Fibroblast of skin of abdomen (primary cell): Measurements from ENCODE around the gene SH2B3.

ENCODE experiments used
- DNase-seq: peaks from one replicate; pipeline ENCODE4 v3.0.0-alpha.2; 2013

The SH2B3 gene

GRCh38 chr12:111462210-111462769, 56.6 kb downstream of the SH2B3 start:
- peak; percentile 88 for DNase-seq

DNA sequence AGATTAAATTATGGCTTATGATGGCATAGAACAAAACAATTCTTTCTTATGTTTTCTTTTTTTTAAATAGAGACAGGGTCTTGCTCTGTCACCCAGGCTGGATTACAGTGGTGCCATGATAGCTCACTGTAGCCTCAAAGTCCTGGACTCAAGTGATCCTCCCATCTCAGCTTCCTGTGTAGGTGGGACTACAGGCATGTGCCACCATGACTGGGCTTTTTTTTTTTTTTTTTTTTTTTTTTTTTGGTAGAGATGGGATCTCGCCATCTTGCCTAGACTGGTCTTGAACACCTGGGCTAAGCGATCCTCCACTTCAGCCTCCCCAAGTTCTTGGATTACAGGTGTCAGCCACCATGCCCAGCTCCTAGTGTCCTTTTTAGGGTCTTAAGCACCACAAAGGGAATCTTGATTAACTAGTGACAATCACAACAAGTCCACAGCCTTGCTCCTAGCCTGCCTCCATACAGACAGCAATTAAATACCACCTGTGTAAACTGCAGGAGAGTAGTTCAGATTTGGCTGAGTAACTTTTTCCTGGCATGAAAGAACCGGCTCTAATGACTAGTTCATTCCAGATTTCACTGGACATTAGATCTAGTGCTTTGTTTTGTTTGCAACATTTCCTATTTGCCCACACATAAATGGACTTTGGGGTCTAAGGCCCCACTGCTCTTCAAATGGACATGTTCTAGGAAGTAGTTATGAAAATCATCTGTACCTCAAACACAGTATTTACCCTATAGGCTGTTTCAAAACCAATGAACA, 61.6 kb downstream of the SH2B3 start:
- no peak for DNase-seq

- DNase-seq = no peak
These were observed 62.1 kb downstream of the SH2B3 start for GRCh38 chr12:111467857-111468241.

GRCh38 chr12:111469401-111469800, 63.7 kb downstream of the SH2B3 start:
- DNase-seq = no peak

DNA sequence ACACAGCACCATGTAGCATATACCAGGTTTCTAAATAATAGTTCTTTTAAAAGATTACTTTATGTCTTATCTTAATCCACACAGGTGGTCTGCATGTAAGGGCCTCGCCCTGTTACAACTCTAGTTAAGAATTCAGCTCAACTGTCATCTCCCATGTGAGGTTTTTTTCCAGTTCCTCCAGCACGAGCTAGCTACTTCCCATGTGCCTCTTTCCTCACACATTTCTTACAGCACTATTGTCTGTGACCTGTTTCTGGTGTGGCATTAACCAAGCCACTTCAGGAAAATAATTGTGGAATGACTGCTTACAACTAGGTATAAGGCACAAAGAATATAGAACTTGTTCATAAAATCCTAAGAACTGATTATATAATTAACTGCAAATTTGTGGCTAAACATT, 65.5 kb downstream of the SH2B3 start:
- DNase-seq = no peak

DNA sequence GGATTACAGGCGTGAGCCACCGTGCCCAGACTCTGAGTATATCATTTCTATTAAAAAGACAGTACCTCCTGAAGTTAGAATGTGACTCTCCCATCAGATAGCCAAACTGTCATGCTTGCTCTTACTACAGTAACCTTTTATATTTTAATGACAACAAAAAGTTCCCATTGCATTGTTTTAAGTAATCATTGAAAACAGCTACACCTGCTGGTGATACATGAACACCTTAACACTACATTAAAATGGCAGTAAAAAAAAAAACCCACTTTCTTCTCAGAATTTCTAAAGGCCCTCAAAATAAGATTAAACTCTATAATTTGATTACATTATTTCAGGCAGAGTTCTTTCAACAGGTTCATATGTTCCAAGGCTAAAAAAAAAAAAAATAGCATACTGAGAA, 76.7 kb downstream of the SH2B3 start:
- DNase-seq = no peak

- DNase-seq = no peak
These were observed 82.5 kb downstream of the SH2B3 start for GRCh38 chr12:111488271-111488670.

- DNase-seq = no peak
These were observed 83.1 kb downstream of the SH2B3 start for GRCh38 chr12:111488798-111489197.

- peak; percentile 9 for DNase-seq
These were observed 87.3 kb downstream of the SH2B3 start for GRCh38 chr12:111492979-111493378.

GRCh38 chr12:111494676-111495075, 89.0 kb downstream of the SH2B3 start:
- DNase-seq = no peak
